MM.1S (cell line): ENCODE data around the gene CST9L.

Source experiments
- DNase-seq: peaks from one replicate; pipeline ENCODE4 v3.0.0-alpha.2; 2015
- H2AFZ ChIP-seq: fragments of 300-600 bp; sonication (generic); 2 replicates; pipeline ENCODE4 v1.6.0; 2016; ENCODE audit warnings: antibody characterized with exemption, low read length
- H3F3A ChIP-seq: fragments of 300-600 bp; sonication (generic); 2 replicates; pipeline ENCODE4 v1.6.1; 2016; ENCODE audit warnings: mild to moderate bottlenecking, antibody characterized with exemption, low read length, moderate library complexity, mixed read lengths; ENCODE audit not compliant: insufficient read depth
- H3K27ac ChIP-seq: fragments of 300-600 bp; sonication (generic); 2 replicates; pipeline ENCODE4 v1.5.1; 2016; ENCODE audit warnings: mild to moderate bottlenecking, low read length
- H3K27me3 ChIP-seq: fragments of 300-600 bp; sonication (generic); replicated peaks from 2 replicates; pipeline ENCODE4 v1.6.0; 2016; ENCODE audit warnings: low read length; ENCODE audit not compliant: insufficient read depth
- H3K36me3 ChIP-seq: fragments of 300-600 bp; sonication (generic); replicated peaks from 2 replicates; pipeline ENCODE4 v1.6.1; 2016; ENCODE audit warnings: mild to moderate bottlenecking, low read length, mixed read lengths; ENCODE audit not compliant: insufficient read depth
- H3K4me1 ChIP-seq: fragments of 300-600 bp; sonication (generic); 2 replicates; pipeline ENCODE4 v1.6.1; 2016; ENCODE audit warnings: low read length, mixed read lengths
- H3K4me2 ChIP-seq: fragments of 300-600 bp; sonication (generic); 2 replicates; pipeline ENCODE4 v1.6.0; 2016; ENCODE audit warnings: low read depth, low read length
- H3K4me3 ChIP-seq: fragments of 300-600 bp; sonication (generic); 2 replicates; pipeline ENCODE4 v1.5.1; 2016; ENCODE audit warnings: low read length, mixed read lengths
- H3K79me2 ChIP-seq: fragments of 300-600 bp; sonication (generic); 2 replicates; pipeline ENCODE4 v1.6.1; 2016; ENCODE audit warnings: mixed run types, low read length, mixed read lengths
- H3K9ac ChIP-seq: fragments of 300-600 bp; sonication (generic); 2 replicates; pipeline ENCODE4 v1.6.1; 2016; ENCODE audit warnings: low read length, mixed read lengths
- H3K9me2 ChIP-seq: fragments of 300-600 bp; sonication (generic); replicated peaks from 2 replicates; pipeline ENCODE4 v1.6.1; 2016; ENCODE audit warnings: mild to moderate bottlenecking, low read length, mixed read lengths; ENCODE audit not compliant: insufficient read depth
- H3K9me3 ChIP-seq: fragments of 300-600 bp; sonication (generic); replicated peaks from 2 replicates; pipeline ENCODE4 v1.6.1; 2016; ENCODE audit warnings: mild to moderate bottlenecking, low read length, mixed read lengths; ENCODE audit not compliant: insufficient read depth
- H4K20me1 ChIP-seq: fragments of 300-600 bp; sonication (generic); 2 replicates; pipeline ENCODE4 v1.6.1; 2016; ENCODE audit warnings: mild to moderate bottlenecking, low read length, moderate library complexity, mixed read lengths; ENCODE audit not compliant: insufficient read depth
- CTCF ChIP-seq: fragments of 300-600 bp; sonication (generic); IDR thresholded peaks from 2 replicates; pipeline ENCODE4 v1.5.1; 2016; ENCODE audit warnings: antibody characterized with exemption, low read length, mixed read lengths
- EZH2 ChIP-seq: fragments of 300-600 bp; sonication (generic); optimal IDR thresholded peaks from 2 replicates; pipeline ENCODE3; 2017; ENCODE audit warnings: low read depth, mild to moderate bottlenecking, antibody characterized with exemption, low read length, mixed read lengths
- EZH2phosphoT487 ChIP-seq: fragments of 300-600 bp; sonication (generic); IDR thresholded peaks from 2 replicates; pipeline ENCODE4 v1.6.1; 2018; ENCODE audit warnings: antibody characterized with exemption, low read length

The CST9L gene

DNA sequence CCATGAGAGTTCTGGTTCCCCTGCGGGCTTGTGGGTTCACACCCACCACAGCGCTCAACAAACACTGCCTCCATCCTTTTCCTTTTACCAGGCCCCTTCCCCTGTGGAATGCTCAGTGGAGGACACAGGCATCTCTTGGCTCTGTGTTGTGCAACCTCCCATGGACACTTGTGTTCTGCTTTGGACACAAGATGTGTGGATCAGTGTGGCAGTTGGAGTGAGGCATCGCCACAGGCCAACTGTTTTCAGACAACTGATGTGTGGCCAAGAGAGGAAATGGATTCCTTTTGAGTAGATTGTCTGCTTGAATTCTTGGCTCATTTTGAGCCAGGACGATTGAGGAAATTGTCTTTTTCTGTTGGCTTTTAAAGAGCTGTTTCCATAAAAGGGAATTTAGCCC, 50.6 kb downstream of the CST9L start:
- DNase-seq, result no peak
- Histone ChIP-seq H3K9me3 (no peaks in the 10 kb centered on the region), H3K79me2 (no peaks in the 10 kb centered on the region), H3K4me1 (no peaks in the 10 kb centered on the region), H3K4me3 (no peak overlapping the region), H3K9ac (no peak overlapping the region), H2AFZ (no peak overlapping the region), H3K27me3 (no peaks in the 10 kb centered on the region), H4K20me1 (no peaks in the 10 kb centered on the region), H3K9me2 (no peaks in the 10 kb centered on the region), H3K27ac (no peak overlapping the region), H3K36me3 (no peaks in the 10 kb centered on the region), H3K4me2 (no peak overlapping the region), H3F3A (no peaks in the 10 kb centered on the region)
- TF ChIP-seq EZH2 (no peak), CTCF (no peak), EZH2phosphoT487 (no peak)

- TF ChIP-seq EZH2phosphoT487 (no peak), CTCF (no peak), EZH2 (no peak)
- Histone ChIP-seq H3K9me3 (no peaks in the 10 kb centered on the region), H3K9me2 (no peaks in the 10 kb centered on the region), H3F3A (no peaks in the 10 kb centered on the region), H3K4me3 (no peak overlapping the region), H3K36me3 (no peaks in the 10 kb centered on the region), H3K4me2 (no peak overlapping the region), H3K79me2 (no peaks in the 10 kb centered on the region), H2AFZ (no peak overlapping the region), H3K4me1 (no peaks in the 10 kb centered on the region), H3K27ac (no peak overlapping the region), H3K27me3 (no peaks in the 10 kb centered on the region), H4K20me1 (no peaks in the 10 kb centered on the region), H3K9ac (no peak overlapping the region)
- DNase-seq, result no peak
Measured at GRCh38 chr20:23515250-23515939, 52.9 kb downstream of the CST9L start.

- no peak for DNase-seq
- H3K27ac ChIP-seq, result no peak overlapping the region
Measured at GRCh38 chr20:23514848-23515247, 53.4 kb downstream of the CST9L start.

More at GRCh38 chr20:23514848-23515247, 53.4 kb downstream of the CST9L start:
- no peak overlapping the region for H3K4me3 ChIP-seq
- no peaks in the 10 kb centered on the region for H3F3A ChIP-seq
- TF ChIP-seq CTCF (no peak), EZH2 (no peak), EZH2phosphoT487 (no peak)
- no peaks in the 10 kb centered on the region for H3K4me1 ChIP-seq
- H3K4me2 ChIP-seq, result no peak overlapping the region
- H4K20me1 ChIP-seq, result no peaks in the 10 kb centered on the region
- H2AFZ ChIP-seq, result no peak overlapping the region
- no peaks in the 10 kb centered on the region for H3K27me3 ChIP-seq
- H3K9me3 ChIP-seq, result no peaks in the 10 kb centered on the region
- H3K79me2 ChIP-seq, result no peaks in the 10 kb centered on the region
- H3K9ac ChIP-seq, result no peak overlapping the region
- no peaks in the 10 kb centered on the region for H3K9me2 ChIP-seq
- no peaks in the 10 kb centered on the region for H3K36me3 ChIP-seq
